ENCODE data around the gene AKR1C1. TPM values are rescaled to one million over a fixed set of nuclear protein-coding genes. Genes with fewer than 3 reads are reported as not detected.

Gene AKR1C1
- total RNA-seq, 4 donors from 2014 or later = 193 to 430 (median 270) TPM

DNA sequence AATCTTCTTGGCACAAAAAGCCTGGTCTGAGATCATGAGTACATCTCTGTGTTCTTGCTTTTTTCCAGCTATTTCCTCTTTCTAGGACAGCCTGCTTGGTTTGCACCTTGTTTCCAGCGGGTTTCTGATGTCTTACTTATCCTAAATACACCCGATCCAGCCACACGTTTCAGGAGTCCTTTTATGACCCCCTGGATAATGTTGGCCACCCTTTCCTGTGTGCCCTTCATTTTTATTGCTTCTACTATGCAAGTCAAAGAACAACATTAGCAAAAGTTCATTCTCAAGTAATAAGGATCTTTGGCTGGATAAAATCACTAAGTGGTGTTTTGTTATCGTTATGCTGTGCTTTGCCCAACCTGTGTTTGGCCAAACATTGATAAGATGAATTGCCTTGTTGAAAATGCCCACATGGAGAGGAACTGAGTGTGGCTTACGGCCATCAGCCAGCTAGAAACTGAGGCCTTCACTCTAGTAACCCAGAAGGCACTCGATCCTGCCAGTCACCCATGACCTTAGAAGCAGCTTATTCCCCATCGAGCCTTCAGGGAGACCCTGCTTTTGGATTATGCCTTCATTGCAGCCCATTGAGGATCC, 28.7 kb upstream of the AKR1C1 start:
- TF ChIP-seq, protein P1, sequence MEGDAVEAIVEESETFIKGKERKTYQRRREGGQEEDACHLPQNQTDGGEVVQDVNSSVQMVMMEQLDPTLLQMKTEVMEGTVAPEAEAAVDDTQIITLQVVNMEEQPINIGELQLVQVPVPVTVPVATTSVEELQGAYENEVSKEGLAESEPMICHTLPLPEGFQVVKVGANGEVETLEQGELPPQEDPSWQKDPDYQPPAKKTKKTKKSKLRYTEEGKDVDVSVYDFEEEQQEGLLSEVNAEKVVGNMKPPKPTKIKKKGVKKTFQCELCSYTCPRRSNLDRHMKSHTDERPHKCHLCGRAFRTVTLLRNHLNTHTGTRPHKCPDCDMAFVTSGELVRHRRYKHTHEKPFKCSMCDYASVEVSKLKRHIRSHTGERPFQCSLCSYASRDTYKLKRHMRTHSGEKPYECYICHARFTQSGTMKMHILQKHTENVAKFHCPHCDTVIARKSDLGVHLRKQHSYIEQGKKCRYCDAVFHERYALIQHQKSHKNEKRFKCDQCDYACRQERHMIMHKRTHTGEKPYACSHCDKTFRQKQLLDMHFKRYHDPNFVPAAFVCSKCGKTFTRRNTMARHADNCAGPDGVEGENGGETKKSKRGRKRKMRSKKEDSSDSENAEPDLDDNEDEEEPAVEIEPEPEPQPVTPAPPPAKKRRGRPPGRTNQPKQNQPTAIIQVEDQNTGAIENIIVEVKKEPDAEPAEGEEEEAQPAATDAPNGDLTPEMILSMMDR (IDR thresholded peaks at IDR 0.05; ENCODE audit: low read depth) = no peak

DNA sequence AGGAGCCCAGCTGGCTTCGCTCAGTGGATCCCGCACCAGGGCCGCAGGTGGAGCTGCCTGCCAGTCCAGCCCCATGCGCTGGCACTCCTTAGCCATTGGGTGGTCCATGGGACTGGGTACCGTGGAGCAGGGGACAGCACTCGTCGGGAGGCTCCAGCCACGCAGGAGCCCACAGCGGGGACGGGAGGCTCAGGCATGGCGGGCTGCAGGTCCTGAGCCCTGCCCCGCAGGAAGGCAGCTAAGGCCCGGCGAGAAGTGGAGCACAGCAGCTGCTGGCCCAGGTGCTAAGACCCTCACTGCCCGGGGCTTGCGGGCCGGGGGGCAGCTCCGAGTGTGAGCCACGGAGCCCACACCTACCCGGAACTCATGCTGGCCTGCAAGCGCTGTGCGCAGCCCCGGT, 25.9 kb upstream of the AKR1C1 start:
- TF ChIP-seq, protein P1 (IDR thresholded peaks at IDR 0.05; ENCODE audit: low read depth) = no peak

DNA sequence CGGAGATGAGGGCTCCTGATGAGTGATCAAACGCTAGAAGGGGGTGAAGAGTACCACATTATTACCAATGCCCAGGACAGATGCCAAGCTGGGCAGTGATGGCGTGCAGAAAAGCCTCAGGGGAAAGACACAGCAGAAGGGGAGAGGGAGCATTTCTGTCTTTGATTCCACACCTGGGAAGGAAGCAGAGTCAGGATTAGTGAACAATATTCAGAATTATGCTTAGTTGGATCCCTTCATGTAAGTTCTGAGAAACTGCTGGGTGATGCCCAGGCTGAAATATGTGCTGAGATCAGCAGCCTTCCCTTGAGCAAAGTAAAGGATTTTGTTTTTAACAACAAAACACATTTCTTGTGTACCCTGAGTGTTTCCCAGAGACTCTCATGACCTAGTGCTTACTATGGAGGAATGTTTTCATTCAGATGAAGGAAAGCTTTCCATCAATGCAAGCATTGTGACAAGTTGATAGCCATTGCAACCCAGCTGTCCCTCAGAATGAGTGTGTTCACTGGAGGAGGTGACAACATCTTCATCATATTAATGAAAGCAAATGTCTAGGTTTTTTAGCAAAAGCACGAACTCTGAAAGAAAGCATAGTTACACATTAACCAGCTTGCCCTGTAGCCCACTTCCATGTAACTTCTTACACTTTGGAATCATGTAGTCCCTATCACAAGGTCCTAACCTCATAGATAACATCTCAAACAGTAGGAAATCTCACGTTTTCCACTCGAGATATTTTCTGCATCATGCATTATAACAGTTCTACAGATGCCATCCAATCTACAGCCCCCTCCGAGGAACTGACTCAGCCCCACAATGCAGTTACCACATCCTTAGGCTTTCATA, 23.8 kb upstream of the AKR1C1 start:
- TF ChIP-seq, protein P1 (IDR thresholded peaks at IDR 0.05; ENCODE audit: low read depth) = no peak

DNA sequence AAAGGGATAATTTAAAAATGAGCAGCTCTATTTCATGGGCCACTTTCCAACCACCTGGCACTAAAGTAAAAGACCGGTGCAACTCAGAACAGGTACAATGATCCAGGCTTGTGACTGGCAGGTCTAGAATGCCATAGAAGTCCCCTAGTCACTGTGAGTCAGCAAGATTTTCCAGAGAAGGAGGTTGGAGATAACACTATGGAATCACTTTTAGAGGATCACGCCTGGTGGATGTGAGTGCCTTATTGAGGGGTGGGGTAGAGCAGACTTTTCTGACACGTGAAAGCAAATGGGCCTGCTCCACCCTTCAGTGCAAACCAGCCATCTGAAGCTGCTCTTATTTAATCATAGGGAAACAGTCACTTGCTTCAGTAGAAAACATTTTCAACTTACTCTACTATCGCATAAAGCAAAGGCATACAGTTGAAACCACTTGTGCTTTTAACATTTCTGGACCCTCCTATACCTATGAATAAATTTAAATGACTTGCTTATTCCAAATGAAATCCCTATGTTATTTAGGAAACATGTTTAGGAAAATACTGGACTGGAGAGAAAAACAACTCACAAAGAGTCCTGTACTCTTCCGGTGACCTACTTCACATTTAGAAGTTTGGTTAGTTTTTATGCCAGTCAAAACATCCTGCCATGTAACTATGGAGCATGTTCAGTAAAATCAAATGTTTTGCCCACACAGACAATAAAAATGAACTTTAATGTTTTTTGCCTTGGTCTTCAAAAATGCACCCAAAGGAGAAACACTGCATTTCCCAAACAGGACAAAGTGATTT, 21.5 kb upstream of the AKR1C1 start:
- TF ChIP-seq, protein P1 (IDR thresholded peaks at IDR 0.05; ENCODE audit: low read depth) = no peak

DNA sequence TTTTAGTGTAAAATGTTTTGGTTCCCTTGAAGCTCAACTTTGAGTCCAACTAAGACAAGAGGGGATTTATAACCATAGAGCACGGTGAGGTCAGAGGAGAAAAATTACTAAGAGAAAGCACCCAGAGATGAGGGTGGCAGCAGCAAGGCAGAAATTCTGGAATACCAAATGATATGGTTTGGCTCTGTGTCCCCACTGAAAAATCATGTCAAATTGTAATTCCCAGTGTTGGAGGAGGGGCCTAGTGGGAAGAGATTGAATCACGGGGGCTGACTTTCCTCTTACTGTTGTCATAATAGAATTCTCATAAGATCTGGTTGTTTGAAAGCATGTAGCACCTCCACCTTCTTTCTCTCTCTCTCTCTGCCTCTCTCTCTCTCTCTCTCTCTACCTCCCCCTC, 19.4 kb upstream of the AKR1C1 start:
- TF ChIP-seq, protein P1 (IDR thresholded peaks at IDR 0.05; ENCODE audit: low read depth) = no peak

DNA sequence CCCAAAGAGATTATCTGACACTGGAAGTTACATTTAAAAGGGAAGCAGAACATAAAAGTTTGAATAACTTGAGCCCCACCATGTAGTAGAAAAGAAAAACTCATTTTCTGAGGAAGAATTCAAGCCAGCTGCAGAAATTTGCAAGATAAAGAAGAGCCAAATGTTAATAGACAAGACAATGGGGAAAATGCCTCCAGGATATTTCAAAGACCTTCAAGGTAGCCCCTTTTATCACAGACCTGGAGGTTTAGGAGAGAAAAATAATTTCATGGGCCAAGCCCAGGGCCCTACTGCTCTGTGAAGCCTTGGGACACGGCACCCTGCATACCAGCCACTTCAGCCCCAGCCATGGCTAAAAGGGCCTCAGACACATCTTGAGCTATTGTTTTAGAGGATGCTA, 18.4 kb upstream of the AKR1C1 start:
- TF ChIP-seq, protein P1 (IDR thresholded peaks at IDR 0.05; ENCODE audit: low read depth) = no peak
